Measurements from ENCODE around the gene PREB.

- TF ChIP-seq TAF1 (IDR thresholded peaks at IDR 0.05; ENCODE audit: low read depth, low read length) (no peak), POU2F2 (IDR thresholded peaks at IDR 0.05; ENCODE audit: low read depth, low read length) (no peak), POLR2A (IDR thresholded peaks at IDR 0.05; ENCODE audit: low read depth, low read length) (no peak), POLR2AphosphoS5 (IDR thresholded peaks at IDR 0.05; ENCODE audit: low read depth, low read length) (no peak), PAX5 (IDR thresholded peaks at IDR 0.05; ENCODE audit: insufficient read depth, low read length, severe bottlenecking) (no peak), SPI1 (IDR thresholded peaks at IDR 0.05; ENCODE audit: low read depth, low read length) (no peak)
Observed at GRCh38 chr2:27108221-27108620, 26.2 kb downstream of the PREB start.

All from GM12891 (cell line).